ENCODE results near the gene ZNF556. TPM values are rescaled to one million over a fixed set of nuclear protein-coding genes. Genes with fewer than 3 reads are reported as not detected.
"Not testable (repeated sequence)": the region's sequence is repeated elsewhere in the genome, so short reads cannot be mapped to it uniquely, and the experiment has no call there.

ZNF556 gene
- total and polyA plus RNA-seq, 12 donors = 0.03 to 0.45 (median 0.11) TPM; not detected in 3

DNA sequence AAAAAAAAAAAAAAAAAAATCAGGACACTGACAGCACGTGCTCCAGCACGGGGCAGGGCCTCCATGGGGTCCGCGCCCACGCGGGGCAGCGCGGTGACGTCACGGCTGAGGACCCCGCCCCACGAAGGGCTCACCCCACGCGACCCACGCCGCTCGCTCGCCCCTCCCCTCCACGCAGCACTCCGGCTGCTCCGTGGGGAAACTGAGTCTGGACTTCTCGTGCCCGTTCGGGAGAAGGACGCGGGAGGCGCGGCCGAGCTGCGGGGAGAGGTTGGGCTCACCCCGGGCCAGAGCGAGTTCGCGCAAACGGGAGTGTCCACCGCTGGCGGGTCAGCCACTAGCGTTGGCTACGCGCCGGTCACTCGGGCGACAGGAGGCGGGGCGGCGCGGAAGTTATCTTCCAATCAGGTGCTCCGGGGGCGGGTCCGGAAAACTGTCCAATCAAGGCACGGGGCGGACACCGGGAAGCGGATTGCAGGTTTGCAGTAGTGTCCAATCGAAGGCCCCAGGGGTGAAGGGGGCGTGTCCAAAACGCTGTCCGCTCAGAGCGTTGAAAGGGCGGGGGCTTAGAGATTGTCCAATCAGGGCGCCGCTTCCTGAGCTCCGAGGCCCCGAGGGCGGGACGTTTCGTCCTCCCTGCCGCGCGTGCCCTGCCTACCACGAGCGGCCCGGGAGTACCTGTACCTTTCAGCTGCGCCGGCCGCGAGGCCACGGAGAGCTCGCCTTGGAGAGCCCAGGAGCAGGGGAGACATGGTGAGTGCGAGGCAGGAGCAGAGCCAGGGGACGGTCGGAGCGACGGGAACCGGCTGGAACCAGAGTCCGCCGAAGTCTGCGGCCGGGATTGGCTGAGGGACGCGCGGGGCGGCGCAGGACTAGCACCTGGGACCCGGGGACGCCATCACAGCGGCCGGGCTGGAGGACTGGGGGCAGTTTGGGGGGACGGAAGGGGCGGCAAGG, 33.4 kb downstream of the ZNF556 start, which contains the start of gene ZNF57:
TSS of gene ZNF57 (plus strand) at position 633 of the 957 bp plus-strand sequence. CDS start at position 751, 118 bp downstream.
- intact Hi-C loops (cut with DNase I) = no loop called here
- H3K9me3 ChIP-seq (replicated peaks in 1 of 3) = peaks cover 0 to 6% (median 0%) of the 10 kb centered on the region in 3 donors
- TF ChIP-seq POLR2A (IDR thresholded peaks at IDR 0.05) = peak in 1 of 2 donors; percentile 78
- TF ChIP-seq, protein P1, sequence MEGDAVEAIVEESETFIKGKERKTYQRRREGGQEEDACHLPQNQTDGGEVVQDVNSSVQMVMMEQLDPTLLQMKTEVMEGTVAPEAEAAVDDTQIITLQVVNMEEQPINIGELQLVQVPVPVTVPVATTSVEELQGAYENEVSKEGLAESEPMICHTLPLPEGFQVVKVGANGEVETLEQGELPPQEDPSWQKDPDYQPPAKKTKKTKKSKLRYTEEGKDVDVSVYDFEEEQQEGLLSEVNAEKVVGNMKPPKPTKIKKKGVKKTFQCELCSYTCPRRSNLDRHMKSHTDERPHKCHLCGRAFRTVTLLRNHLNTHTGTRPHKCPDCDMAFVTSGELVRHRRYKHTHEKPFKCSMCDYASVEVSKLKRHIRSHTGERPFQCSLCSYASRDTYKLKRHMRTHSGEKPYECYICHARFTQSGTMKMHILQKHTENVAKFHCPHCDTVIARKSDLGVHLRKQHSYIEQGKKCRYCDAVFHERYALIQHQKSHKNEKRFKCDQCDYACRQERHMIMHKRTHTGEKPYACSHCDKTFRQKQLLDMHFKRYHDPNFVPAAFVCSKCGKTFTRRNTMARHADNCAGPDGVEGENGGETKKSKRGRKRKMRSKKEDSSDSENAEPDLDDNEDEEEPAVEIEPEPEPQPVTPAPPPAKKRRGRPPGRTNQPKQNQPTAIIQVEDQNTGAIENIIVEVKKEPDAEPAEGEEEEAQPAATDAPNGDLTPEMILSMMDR (IDR thresholded peaks at IDR 0.05) = no peak
- no peaks in the 10 kb centered on the region for H3K27me3 ChIP-seq
- WGBS, 4 donors = 0 to 1% (median 0%) methylated on average over 6 to 100 of the region's 100 CpGs
- peak within 1 kb of the TSS; percentile 69 to 98 (median 86) for H3K27ac ChIP-seq
- H3K36me3 ChIP-seq (replicated peaks in 1 of 2) = no peaks in the 10 kb centered on the region
- peak within 1 kb of the TSS; percentile 58 to 75 (median 72) for H3K4me3 ChIP-seq
- peaks cover 0 to 10% of the 10 kb centered on the region in 2 donors for H3K4me1 ChIP-seq (replicated peaks in 1 of 2)
- peak; percentile 99 to 100 (median 100) for DNase-seq

DNA sequence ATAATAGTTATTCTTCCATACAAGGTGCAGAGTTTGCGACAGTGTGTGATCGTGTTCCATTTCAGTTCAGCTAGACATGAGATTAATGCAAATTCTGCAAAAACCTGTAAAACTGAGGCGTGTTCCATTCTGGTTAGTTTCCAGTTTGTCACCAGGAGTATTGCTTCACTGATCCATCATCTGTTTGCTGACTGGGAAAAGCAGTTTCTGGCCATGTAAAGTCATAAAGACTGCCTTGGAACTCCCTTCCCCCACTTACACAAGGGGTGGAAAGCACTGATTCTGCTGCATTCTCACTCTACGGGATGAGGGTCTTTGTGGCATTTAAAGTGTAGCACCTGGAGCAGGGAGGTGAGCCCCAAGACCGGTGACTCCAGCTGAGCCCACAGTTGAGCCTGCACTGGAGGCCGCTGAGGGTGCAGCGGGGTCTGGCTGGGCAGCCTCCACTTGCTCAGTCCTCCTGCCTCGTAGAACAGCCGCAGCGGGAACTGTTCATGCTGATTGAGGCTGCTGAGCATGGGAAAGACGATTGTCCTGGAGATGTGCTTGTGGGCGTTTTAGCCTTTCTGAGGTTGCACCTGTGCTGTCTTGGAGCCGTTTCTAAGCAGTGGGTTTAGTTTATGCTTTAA, 35.6 kb downstream of the ZNF556 start:
- no peak overlapping the region for H3K27ac ChIP-seq
- intact Hi-C loops (cut with DNase I) = no loop called here
- DNase-seq = no peak
- H3K27me3 ChIP-seq = no peaks in the 10 kb centered on the region
- H3K36me3 ChIP-seq (replicated peaks in 1 of 2) = no peaks in the 10 kb centered on the region
- H3K4me3 ChIP-seq = no peak overlapping the region
- H3K4me1 ChIP-seq (replicated peaks in 1 of 2) = peaks cover 0 to 10% of the 10 kb centered on the region in 2 donors
- 89 to 92% (median 91%) methylated on average over 5 to 13 of the region's 13 CpGs for WGBS, 4 donors
- H3K9me3 ChIP-seq (replicated peaks in 1 of 3) = no peaks in the 10 kb centered on the region
- no peak for TF ChIP-seq POLR2A (IDR thresholded peaks at IDR 0.05)
- TF ChIP-seq, protein P1 (IDR thresholded peaks at IDR 0.05) = no peak

DNA sequence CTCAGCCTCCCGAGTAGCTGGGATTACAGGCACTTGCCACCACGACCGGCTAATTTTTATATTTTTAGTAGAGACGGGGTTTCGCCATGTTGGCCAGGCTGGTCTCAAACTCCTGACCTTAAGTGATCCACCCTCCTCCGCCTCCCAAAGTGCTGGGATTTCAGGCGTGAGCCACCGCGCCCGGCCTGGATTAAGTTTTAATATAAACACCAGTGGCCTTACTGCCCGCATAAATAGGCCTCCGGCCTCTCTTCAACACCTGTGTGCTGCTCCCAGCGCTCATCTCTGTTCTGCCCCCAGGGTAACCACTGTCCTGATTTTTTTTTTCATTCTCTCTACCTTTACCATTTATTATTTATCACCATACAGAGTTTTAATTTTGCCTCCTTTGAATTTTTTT, 36.2 kb downstream of the ZNF556 start:
- H3K27me3 ChIP-seq; DNase-seq; H3K9me3 ChIP-seq (replicated peaks in 1 of 3); H3K4me3 ChIP-seq; H3K36me3 ChIP-seq (replicated peaks in 1 of 2); intact Hi-C loops (cut with DNase I); H3K27ac ChIP-seq: not testable (repeated sequence)
- 92 to 97% (median 95%) methylated on average over 13 of the region's 13 CpGs for WGBS, 4 donors
- peaks cover 0 to 12% of the 10 kb centered on the region in 2 donors for H3K4me1 ChIP-seq (replicated peaks in 1 of 2)

DNA sequence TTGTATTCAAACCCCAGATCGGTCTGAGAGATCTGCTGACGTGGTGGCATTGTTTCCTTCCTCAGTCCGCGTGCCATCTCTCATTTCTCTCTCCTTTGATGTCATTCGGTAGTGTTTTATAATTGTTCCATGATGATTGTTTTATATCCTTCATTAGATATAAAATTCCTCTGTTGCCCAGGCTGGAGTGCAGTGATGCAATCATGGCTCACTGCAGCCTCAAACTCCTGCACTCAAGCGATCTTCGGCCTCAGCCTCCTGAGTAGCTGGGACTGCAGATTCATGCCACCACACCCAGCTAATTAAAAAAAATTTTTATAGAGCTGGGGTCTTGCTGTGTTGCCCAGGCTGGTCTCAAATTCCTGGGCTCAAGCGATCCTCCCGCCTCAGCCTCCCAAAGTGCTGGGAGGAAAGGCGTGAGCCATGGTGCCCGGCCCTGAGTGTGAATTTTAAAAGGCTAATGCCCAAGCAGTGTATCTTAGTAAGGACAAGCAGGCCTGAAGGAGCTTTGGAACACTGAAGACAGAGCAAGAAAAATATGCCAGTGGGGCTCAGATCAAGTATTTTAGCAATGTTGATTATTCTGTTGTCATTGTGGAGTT, 38.9 kb downstream of the ZNF556 start:
- intact Hi-C loops (cut with DNase I) = no loop called here
- WGBS, 4 donors = 87 to 91% (median 88%) methylated on average over 11 of the region's 11 CpGs

More for the DNA sequence above, 38.9 kb downstream of the ZNF556 start:
- no peaks in the 10 kb centered on the region for H3K27me3 ChIP-seq
- no peaks in the 10 kb centered on the region for H3K36me3 ChIP-seq (replicated peaks in 1 of 2)
- no peak for TF ChIP-seq POLR2A (IDR thresholded peaks at IDR 0.05)
- TF ChIP-seq, protein P1 (IDR thresholded peaks at IDR 0.05) = no peak
- H3K27ac ChIP-seq = no peak overlapping the region
- H3K4me3 ChIP-seq = no peak overlapping the region
- peak in 1 of 7 donors; percentile 8 for DNase-seq
- peaks cover 5 to 19% of the 10 kb centered on the region in 2 donors for H3K4me1 ChIP-seq (replicated peaks in 1 of 2)
- H3K9me3 ChIP-seq (replicated peaks in 1 of 3) = no peaks in the 10 kb centered on the region

All from adrenal gland (tissue), 12 donors.